H9 (cell line): ENCODE results near the gene BCL7C. TPM values are rescaled to one million over a fixed set of nuclear protein-coding genes. Genes with fewer than 3 reads are reported as not detected.

Source experiments
- DNase-seq: peaks from one replicate; pipeline ENCODE4 v3.0.0-alpha.2; 2017
- H2AFZ ChIP-seq: one replicate; pipeline ENCODE4 v1.6.1; 2013; ENCODE audit warnings: mild to moderate bottlenecking, low read length, control low read depth, moderate library complexity
- H2AK5ac ChIP-seq: 2 replicates; pipeline ENCODE4 v1.6.1; 2013; ENCODE audit warnings: low read length, control low read depth, mixed read lengths; ENCODE audit not compliant: insufficient read length
- H2BK120ac ChIP-seq: one replicate; pipeline ENCODE4 v1.6.1; 2013; ENCODE audit warnings: low read depth, mild to moderate bottlenecking, low read length, control low read depth, inconsistent platforms; ENCODE audit not compliant: poor library complexity, severe bottlenecking
- H2BK12ac ChIP-seq: 2 replicates; pipeline ENCODE4 v1.6.1; 2013; ENCODE audit warnings: low read length, control low read depth, mixed read lengths, low read depth; ENCODE audit not compliant: insufficient read length
- H2BK15ac ChIP-seq: 2 replicates; pipeline ENCODE4 v1.6.1; 2013; ENCODE audit warnings: low read depth, low read length, control low read depth
- H2BK20ac ChIP-seq: one replicate; pipeline ENCODE4 v1.6.1; 2013; ENCODE audit warnings: low read depth, mild to moderate bottlenecking, low read length, control low read depth, inconsistent platforms; ENCODE audit not compliant: poor library complexity, severe bottlenecking
- H2BK5ac ChIP-seq: 2 replicates; pipeline ENCODE4 v1.6.1; 2013; ENCODE audit warnings: low read length, control low read depth, mixed read lengths; ENCODE audit not compliant: insufficient read length
- H3K14ac ChIP-seq: 2 replicates; pipeline ENCODE4 v1.6.1; 2013; ENCODE audit warnings: low read length, control low read depth; ENCODE audit not compliant: insufficient read depth
- H3K18ac ChIP-seq: 2 replicates; pipeline ENCODE4 v1.6.1; 2013; ENCODE audit warnings: low read depth, mild to moderate bottlenecking, mixed read lengths, low read length, control low read depth; ENCODE audit not compliant: insufficient read length
- H3K23ac ChIP-seq: 2 replicates; pipeline ENCODE4 v1.6.1; 2013; ENCODE audit warnings: low read length, control low read depth, mixed read lengths, low read depth; ENCODE audit not compliant: insufficient read length
- H3K23me2 ChIP-seq: 2 replicates; pipeline ENCODE4 v1.6.1; 2013; ENCODE audit warnings: low read depth, mild to moderate bottlenecking, mixed read lengths, low read length, control low read depth; ENCODE audit not compliant: insufficient read length, poor library complexity, severe bottlenecking
- H3K27ac ChIP-seq: 2 replicates; pipeline ENCODE4 v1.5.1; 2013; ENCODE audit warnings: low read length, control low read depth, mixed read lengths, low read depth; ENCODE audit not compliant: insufficient read length
- H3K27me3 ChIP-seq: 2 replicates; pipeline ENCODE4 v1.6.1; 2013; ENCODE audit warnings: low read length, control low read depth, inconsistent platforms; ENCODE audit not compliant: insufficient read depth
- H3K4ac ChIP-seq: 2 replicates; pipeline ENCODE4 v1.6.1; 2013; ENCODE audit warnings: low read depth, mild to moderate bottlenecking, control low read depth, inconsistent platforms, low read length, moderate library complexity
- H3K4me1 ChIP-seq: 2 replicates; pipeline ENCODE4 v1.6.1; 2013; ENCODE audit warnings: low read length, control low read depth, inconsistent platforms; ENCODE audit not compliant: insufficient read depth
- H3K4me2 ChIP-seq: 2 replicates; pipeline ENCODE4 v1.6.1; 2013; ENCODE audit warnings: low read length, control low read depth, mixed read lengths; ENCODE audit not compliant: insufficient read length, insufficient read depth
- H3K56ac ChIP-seq: 2 replicates; pipeline ENCODE4 v1.6.1; 2013; ENCODE audit warnings: low read depth, mild to moderate bottlenecking, mixed read lengths, low read length, control low read depth; ENCODE audit not compliant: insufficient read length
- H3K79me1 ChIP-seq: 2 replicates; pipeline ENCODE4 v1.6.1; 2013; ENCODE audit warnings: low read depth, mild to moderate bottlenecking, moderate library complexity, low read length, control low read depth, inconsistent platforms; ENCODE audit not compliant: insufficient read depth, poor library complexity, severe bottlenecking
- H3K79me2 ChIP-seq: 2 replicates; pipeline ENCODE4 v1.6.1; 2013; ENCODE audit warnings: low read length, control low read depth, inconsistent platforms; ENCODE audit not compliant: insufficient read depth
- H3K9ac ChIP-seq: 2 replicates; pipeline ENCODE4 v1.6.1; 2013; ENCODE audit warnings: low read length, control low read depth, mixed read lengths; ENCODE audit not compliant: insufficient read length; ENCODE audit errors: extremely low read depth
- H3K9me3 ChIP-seq: one replicate; pipeline ENCODE4 v1.6.1; 2013; ENCODE audit warnings: low read depth, low read length, inconsistent platforms; ENCODE audit not compliant: control insufficient read depth
- H3T11ph ChIP-seq: one replicate; pipeline ENCODE4 v1.6.1; 2013; ENCODE audit warnings: mild to moderate bottlenecking, low read length, control low read depth, inconsistent platforms
- H4K20me1 ChIP-seq: one replicate; pipeline ENCODE4 v1.6.1; 2013; ENCODE audit not compliant: control insufficient read depth, insufficient read length, insufficient read depth
- H4K5ac ChIP-seq: 2 replicates; pipeline ENCODE4 v1.6.1; 2013; ENCODE audit warnings: low read depth, mild to moderate bottlenecking, mixed read lengths, low read length, control low read depth; ENCODE audit not compliant: insufficient read length
- H4K8ac ChIP-seq: replicated peaks from 2 replicates; pipeline ENCODE4 v1.6.1; 2013; ENCODE audit warnings: low read length, control low read depth, mixed read lengths, low read depth; ENCODE audit not compliant: insufficient read length
- H4K91ac ChIP-seq: 2 replicates; pipeline ENCODE4 v1.6.1; 2013; ENCODE audit warnings: low read depth, mild to moderate bottlenecking, moderate library complexity, mixed read lengths, low read length, control low read depth; ENCODE audit not compliant: insufficient read length
- H3K27ac Mint-ChIP-seq, 3 experiments: 2 replicates in 2 of 3; 3 replicates in 1 of 3; pipeline ENCODE4 v1.8.0; 2020 to 2021; ENCODE audit warnings: mixed read lengths in 3 of 3, mild to moderate bottlenecking in 1 of 3, moderate library complexity in 1 of 3
- H3K27me3 Mint-ChIP-seq: 2 replicates; pipeline ENCODE4 v1.8.0; 2021; ENCODE audit warnings: low read depth, mild to moderate bottlenecking, moderate library complexity, mixed read lengths
- H3K36me3 Mint-ChIP-seq, 3 experiments: 2 replicates in 2 of 3; 3 replicates in 1 of 3; pipeline ENCODE4 v1.8.0; 2020 to 2021; ENCODE audit warnings: low read depth in 3 of 3, mixed read lengths in 3 of 3; ENCODE audit not compliant: insufficient read depth in 1 of 3
- H3K4me1 Mint-ChIP-seq, 2 experiments: 2 replicates each; pipeline ENCODE4 v1.8.0; 2020; ENCODE audit warnings: mixed read lengths in 2 of 2
- H3K4me3 Mint-ChIP-seq, 2 experiments: 2 replicates in 1 of 2; 3 replicates in 1 of 2; pipeline ENCODE4 v1.8.0; 2020 to 2021; ENCODE audit warnings: mild to moderate bottlenecking in 2 of 2, mixed read lengths in 2 of 2, moderate library complexity in 1 of 2
- H3K9me3 Mint-ChIP-seq, 2 experiments: 2 replicates in 1 of 2; 3 replicates in 1 of 2; pipeline ENCODE4 v1.8.0; 2020; ENCODE audit warnings: mild to moderate bottlenecking in 2 of 2, mixed read lengths in 2 of 2, moderate library complexity in 1 of 2
- CTCF ChIP-seq: fragments of 200-600 bp; sonication (generic); conservative IDR thresholded peaks from 3 replicates; pipeline ENCODE4 v1.8.0; 2021; ENCODE audit warnings: antibody characterized with exemption, mild to moderate bottlenecking
- WGBS: extraction: QIAGEN DNeasy Blood & Tissue Kit; methylation state at CpG from one replicate; pipeline ENCODE4 v1.1.7; 2013; ENCODE audit warnings: missing lambda C conversion rate, low lambda C conversion rate, mixed read lengths; ENCODE audit not compliant: insufficient read length; ENCODE audit errors: extremely low coverage; 5-methylcytosine and 5-hydroxymethylcytosine counted together
- total RNA-seq: library from RNA; stranded (reverse); gene quantifications from 2 replicates; pipeline ENCODE4 v1.2.1, GENCODE V29; 2021

Gene BCL7C
- total RNA-seq, 1 experiment from 2014 or later = 18.3 TPM

GRCh38 chr16:30930160-30930571 is 36.3 kb upstream of the BCL7C start:
- Histone ChIP-seq H3T11ph (no peak overlapping the region), H4K20me1 (no peaks in the 10 kb centered on the region), H2AFZ (no peak overlapping the region), H3K79me2 (no peaks in the 10 kb centered on the region), H3K79me1 (no peaks in the 10 kb centered on the region), H3K23ac (no peak overlapping the region), H2BK120ac (no peak overlapping the region), H3K23me2 (no peaks in the 10 kb centered on the region), H3K4me2 (no peak overlapping the region), H3K14ac (no peak overlapping the region), H2BK20ac (no peak overlapping the region), H3K4me1 (no peaks in the 10 kb centered on the region), H4K8ac (no peak overlapping the region), H4K5ac (no peak overlapping the region), H3K9me3 (no peaks in the 10 kb centered on the region), H2AK5ac (no peak overlapping the region), H3K18ac (no peak overlapping the region), H3K27ac (no peak overlapping the region), H3K56ac (no peak overlapping the region), H2BK12ac (no peak overlapping the region), H2BK15ac (no peak overlapping the region), H3K9ac (no peak overlapping the region), H2BK5ac (no peak overlapping the region), H3K4ac (no peak overlapping the region), H3K27me3 (no peaks in the 10 kb centered on the region), H4K91ac (no peak overlapping the region)
- peaks cover 9 to 24% of the 10 kb centered on the region in 2 experiments for H3K4me1 Mint-ChIP-seq
- no peak overlapping the region for H3K4me3 Mint-ChIP-seq
- no peak for DNase-seq
- no peak for TF ChIP-seq CTCF
- no peak overlapping the region for H3K27ac Mint-ChIP-seq
- no peaks in the 10 kb centered on the region for H3K9me3 Mint-ChIP-seq
- H3K27me3 Mint-ChIP-seq = no peaks in the 10 kb centered on the region
- H3K36me3 Mint-ChIP-seq = peaks cover 37 to 50% (median 46%) of the 10 kb centered on the region in 3 experiments
- no CpG with 5 or more reads among the region's 35 CpGs for WGBS
